HG03558 (cell line): ENCODE measurements around the gene VDAC2.

Experiments
- ATAC-seq: cut with Tn5 transposase; IDR thresholded peaks from one replicate; pipeline ENCODE4 v1.9.1; 2021; ENCODE audit warnings: moderate number of reproducible peaks; ENCODE audit not compliant: unreplicated experiment; ENCODE audit errors: extremely low read depth

Gene VDAC2

DNA sequence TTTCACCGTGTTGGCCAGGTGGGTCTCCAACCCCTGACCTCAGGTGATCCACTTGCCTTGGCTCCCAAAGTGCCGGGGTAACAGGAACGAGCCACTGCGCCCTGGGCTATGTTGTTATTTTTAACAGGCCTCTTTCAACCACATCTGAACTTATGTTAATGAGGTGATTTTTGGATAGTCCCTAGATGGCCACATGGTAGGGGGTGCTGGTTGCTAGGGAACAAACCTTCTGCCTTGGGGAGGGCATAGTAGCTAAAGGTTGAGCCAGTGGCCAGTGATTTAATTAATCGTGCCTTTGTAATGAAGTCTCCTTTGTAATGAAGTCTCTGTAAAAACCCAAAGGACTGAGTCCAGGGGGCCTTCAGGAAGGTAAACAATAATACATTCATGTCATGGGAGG is 16.1 kb downstream of the VDAC2 start:
- no peak for ATAC-seq

DNA sequence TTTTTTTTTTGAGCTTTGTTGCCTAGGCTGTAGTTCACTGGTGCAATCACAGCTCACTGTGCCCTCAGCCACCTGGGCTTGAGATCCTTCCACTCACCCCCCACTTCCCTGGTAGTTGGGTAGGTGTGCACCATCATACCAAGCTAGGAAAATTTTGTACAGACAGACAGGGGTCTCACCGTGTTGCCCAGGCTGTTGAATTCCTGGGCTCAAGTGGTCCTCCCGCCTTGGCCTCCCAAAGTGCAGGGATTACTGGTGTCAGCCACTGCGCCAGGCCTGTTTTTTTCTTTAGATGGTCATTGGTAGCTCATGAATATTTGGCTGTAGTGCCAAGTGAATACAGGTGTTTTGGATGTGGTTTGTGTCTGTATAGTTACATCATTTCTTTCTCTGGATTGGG is 17.7 kb downstream of the VDAC2 start:
- no peak for ATAC-seq

DNA sequence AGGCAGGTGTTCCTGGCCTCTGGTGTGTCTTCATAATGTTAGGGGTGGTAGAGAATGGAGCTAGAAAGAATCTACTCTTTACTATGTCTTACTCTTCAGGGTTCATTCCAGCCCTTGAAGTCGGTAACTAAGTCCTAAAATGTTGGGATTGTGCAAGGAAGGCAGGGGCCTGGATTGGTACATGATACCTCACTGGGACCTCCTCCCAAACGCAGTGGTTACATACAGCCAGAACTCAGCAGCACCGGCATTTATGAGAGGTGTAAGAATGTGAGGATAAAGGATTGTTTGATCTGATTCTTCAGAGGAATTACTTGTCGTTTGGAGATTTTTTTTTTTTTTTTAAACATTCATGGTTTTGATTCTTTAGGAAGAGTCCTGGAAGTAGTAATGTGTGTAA is 18.2 kb downstream of the VDAC2 start:
- no peak for ATAC-seq

DNA sequence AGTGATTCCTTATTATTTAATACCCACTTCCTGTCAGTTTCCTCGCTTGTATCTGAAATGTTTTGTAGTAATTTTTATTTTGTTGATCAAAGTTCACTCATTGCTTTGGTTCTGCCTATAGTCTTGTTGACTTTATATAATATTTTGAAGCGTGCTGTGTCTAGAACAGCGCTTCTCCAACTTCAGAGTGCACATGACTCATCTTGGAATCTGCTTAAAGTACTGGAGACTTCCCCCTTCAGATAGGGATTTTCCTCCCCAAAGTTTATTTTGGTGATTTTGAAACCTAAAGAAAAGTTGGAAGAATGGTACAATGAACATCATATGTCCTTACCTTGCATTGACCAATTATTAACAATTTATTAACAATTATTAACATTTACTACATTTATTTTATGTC is 19.4 kb downstream of the VDAC2 start:
- no peak for ATAC-seq

DNA sequence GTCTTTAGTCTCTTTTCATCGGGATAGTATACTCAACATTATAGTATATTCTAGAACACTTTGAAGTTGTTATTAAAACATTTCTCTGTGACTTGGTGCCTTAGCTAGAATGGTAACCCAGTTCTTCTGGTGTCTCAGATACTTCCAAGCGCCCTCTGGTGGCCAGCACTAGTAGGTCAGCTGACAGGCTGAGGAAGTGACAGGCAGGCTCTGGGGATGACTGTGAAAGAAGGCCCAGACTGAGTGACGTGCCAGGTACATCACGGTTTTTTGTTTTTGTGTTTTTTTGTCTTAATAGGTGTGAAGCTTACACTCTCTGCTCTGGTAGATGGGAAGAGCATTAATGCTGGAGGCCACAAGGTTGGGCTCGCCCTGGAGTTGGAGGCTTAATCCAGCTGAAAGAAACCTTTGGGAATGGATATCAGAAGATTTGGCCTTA is 20.0 kb downstream of the VDAC2 start:
- no peak for ATAC-seq

DNA sequence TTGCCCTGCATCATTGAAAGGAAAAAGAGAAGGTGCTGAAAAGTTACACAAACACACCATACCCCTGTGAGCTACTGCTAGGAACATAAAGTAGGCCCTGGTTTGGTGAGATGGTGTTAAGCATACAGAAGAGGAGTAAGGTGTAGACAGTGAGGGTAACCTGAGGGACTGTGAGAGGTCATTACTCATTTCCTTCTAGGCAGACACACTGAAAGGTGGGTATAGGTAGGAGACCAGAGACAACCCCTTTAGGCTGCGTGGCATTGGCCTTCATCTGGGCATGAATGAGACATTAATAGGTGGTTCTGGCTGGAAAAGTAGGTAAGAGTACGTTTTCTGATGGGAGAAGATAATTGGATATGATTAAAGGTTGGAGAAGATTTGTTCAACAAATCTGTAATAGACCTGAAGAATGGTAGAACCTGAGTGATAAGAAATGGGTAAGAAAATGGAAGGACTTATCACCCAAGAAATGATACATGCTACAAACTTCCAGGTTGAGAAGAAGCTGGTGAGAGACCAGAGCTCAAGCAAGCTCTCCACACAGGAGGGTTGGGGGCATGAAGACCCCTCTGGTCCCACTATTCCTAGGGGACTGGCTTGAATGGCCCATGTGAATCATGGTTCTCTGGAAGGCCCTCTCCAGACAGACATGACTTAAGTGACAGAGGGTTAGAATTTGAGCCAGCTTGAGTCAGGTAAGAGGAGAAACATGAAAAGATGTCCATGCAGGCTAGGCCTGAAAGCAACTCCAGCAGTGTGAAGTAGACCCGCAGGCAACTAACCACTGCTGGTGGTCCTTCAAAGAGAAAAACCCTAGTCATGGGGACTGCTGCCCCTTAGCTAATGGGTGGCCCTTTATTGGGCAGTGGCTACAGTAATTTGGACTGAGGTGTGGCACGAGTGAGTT is 21.3 kb downstream of the VDAC2 start:
- no peak for ATAC-seq

DNA sequence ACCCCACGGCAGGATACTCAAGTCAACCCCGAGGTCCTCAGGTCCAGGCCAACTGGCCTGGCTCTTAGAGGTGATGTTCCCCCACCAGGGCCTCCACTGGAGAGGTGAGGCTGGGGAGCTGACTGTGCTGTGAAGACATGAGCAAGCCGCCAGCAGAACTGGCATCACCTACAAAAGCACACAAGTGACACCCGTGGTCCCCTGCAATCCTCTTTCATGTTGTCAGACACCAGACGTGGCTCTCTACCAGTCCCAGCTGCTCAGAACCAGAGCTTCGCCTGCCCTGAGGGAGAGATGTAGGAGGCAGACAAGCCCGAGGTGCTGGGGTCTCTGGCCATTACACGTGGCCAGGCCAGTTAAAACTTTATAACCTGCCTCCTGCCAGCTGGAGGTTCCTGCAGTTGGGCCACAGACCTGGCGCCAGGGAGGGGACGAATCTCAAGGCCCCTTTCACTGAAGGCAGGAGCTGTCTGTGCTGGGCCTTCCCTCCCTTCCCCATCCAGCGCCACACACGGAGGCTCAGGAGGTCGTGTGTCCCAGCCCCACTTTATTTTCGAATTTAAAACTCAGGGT is 22.9 kb downstream of the VDAC2 start:
- no peak for ATAC-seq

DNA sequence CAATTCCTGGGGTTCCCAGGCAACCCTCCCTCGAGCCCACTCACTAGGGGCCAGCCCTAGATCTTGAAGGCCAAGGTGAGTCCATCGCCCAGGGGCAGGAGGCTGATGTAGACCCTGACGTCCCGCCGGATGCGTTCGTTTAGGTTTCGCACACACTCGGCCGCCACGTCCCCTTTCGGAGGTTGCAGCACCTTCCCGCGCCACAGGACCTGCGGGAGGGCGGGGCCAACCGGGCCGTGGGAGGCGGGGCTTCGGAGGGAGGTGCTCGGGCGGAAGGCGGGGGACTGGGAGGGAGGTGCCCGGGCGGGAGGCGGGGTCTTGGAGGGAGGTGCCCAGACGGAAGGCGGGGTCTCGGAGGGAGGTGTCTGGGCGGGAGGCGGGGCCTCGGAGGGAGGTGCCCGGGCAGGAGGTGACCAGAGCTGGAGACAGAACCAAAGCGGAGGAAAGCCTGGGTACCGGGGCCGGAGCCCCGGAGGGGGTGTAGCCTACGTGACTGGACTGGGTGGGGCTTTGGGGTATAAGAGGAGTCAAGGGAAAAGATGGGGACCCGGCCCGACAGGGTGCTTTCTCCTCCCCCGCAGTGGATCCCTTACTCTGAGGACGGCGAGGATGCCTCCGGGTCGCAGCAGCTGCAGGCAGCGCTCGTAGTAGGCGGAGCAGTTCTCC is 23.6 kb downstream of the VDAC2 start:
- ATAC-seq = no peak

DNA sequence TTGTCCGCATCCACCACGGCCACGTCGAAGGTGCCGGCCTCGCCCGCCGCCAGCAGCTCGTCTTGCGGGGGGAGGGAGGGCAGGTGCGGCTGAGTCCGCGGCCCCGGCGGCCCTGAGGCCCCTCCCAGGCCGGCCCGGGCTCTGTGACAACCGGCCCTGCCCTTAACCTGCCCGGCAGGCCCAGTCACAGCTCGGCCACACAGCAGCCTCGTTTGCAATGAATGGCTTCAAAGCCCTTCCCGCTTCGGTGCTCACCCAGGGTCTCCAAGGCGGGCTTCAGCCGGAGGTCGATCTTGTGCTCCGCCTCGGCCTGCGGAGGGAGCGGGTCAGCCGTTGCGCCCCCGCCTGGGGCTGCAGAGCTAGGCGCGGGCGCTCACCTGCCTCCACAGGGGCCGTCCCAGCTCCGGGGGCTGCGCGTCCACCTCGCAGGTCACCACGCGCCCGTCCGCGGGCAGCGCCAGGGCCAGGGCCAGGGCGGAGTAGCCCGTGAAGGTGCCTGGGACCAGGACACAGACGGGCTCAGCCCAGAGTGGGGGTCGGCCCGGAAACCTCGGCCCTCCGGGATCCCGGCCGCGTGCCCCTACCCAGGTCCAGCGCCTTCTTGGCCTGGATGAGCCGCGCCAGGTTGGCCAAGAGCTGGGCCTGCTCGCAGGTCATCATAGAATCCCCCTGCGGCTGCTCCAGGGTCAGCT is 24.2 kb downstream of the VDAC2 start:
- no peak for ATAC-seq

DNA sequence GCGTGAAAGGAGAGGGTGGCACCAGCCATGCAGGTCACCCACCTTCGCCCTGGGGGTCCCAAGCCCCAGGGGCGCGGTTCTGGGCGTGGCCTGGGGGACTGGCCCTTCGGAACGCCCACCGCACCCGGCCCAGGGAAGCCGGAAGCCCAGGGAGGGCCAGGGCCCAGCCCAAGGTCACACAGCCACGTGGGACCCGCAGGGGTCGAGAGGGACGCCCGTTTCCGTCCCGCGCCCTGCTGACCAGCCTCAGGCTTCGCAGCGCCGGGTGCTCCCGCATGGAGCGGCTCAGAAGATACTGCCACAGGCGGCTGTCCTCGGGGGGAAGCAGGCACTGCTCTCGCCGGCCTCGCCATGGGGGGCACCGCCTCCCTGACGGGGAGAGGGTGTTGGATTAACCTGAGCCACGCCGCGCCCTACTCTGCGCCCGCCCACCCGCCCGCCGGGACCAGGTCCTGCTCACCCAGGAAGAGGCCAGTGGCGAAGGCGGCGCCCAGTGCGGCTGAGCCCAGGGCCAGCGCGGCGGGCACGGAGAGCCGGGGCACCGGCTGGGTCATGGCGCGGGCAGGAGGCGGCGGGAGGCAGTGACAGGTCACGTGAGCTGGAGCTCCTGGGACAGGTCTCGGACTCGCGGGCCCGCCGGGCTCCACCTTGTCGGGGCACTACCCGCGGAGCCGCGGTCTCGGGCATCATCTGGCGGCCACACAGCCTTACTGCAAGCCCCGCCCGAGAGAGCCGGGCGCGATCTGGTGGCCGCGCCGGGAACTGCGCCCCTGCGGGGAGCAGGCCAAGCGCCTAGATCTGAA is 25.0 kb downstream of the VDAC2 start, which contains the start of gene COMTD1:
Gene COMTD1, minus strand, starts transcription at position 583 of the 803 bp plus-strand sequence. Its CDS starts 29 bp downstream, at position 554.
- peak; percentile 56 for ATAC-seq

DNA sequence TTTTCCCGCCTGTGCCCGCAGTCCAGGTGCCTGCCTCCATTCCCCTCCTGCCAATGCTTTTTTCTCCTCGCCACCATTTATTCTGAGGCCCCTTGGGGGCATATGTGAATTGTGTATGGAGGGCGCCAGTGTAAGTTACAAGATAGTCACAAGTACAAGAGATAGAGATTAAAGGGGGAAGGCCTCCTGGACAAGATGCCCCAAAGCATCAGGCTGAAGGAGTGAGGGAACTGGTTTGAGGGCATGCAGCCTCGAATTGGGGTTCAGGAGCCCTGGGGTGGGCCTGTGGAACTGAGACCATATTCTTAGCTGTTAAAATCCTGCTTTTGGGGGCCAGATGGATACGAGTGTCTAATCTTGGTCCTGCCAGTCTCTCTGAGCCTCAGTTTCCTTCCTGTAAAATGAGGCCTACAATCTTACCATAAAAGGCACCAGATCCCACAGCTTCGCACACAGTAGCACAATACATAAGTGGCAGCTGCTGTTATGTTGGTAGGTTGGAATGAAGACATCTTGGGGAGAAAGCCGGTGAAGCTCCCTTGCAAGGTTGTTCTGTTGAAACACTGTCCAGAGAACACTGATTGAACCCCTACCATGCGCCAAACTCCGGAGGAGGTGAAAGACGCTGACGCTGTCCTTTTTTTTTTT is 25.7 kb downstream of the VDAC2 start:
- no peak for ATAC-seq

DNA sequence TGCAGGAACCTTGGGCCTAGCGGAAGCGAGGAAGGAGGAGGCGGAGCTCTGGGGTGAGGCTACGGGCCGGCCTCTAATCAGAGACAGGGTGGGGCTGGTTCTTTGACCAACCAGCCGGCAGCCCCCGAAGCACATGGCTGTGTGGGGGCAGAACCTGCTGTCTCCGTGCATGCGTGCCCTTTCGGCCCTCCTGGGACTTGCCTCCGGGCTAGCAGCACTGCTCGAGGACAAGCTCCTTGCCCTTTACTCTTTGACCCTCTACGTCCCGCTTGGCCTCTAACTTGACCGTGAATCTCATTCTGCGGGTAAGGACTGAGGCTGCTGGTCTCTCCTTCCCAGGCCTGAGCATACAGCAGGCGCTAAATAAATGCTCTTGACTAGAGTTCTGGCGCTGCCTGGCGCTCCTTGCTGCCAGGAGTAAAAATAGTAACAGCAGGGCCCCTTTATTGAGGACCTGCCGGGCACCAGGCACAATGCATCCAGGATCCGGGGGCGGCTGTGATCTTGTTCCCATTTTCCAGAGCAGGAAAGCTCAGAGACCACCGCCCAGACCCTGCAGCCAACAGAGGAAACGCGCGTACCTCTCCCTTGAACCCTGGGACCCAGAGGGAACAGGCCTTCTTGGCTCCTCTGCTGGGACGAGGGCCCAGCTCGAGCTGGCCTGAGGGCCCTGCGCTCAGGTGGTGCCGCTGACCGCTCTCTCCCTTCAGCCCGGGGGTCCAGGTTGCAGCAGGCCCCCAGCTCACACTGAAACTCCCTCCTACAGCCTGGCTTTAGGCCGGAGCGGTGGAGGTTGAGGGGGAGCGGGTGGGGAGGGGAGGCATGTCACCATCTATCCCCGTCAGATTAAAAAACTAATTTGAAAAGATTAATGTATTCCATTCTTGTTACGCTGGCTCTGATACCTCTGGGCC is 27.8 kb downstream of the VDAC2 start:
- ATAC-seq = no peak

DNA sequence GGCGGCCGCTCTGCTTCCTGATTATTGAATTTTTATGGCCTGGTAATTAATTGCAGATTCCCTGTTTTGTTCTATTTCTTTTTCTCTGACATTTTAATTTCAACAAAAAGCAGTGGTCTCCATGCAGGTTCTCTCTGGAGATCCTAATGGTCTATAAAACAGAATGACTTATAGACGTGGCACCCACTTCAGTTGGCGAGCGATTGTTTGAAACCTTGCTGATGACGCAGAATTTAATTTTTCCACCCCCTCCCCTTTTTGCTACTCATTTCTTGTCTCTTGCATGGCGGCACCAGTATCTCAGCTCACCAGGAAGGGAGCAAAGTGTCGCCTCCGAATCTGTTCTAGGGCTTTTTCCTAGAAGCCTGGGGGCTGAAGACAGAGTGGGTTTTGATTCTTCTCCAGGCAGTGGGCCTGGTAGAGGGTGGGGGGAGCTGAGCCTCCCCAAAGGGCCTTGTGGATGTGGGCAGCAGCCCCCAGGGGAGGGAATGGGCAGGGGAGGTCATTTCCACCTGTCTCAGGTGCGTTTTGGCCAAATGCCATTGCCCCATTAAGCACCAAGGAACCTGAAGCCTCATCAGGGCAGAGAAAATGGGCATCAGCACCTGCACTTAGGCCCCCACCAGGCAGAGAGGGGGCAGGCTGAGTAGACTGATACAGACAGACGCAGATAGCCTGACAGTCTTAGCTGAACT is 28.6 kb downstream of the VDAC2 start:
- ATAC-seq = no peak

DNA sequence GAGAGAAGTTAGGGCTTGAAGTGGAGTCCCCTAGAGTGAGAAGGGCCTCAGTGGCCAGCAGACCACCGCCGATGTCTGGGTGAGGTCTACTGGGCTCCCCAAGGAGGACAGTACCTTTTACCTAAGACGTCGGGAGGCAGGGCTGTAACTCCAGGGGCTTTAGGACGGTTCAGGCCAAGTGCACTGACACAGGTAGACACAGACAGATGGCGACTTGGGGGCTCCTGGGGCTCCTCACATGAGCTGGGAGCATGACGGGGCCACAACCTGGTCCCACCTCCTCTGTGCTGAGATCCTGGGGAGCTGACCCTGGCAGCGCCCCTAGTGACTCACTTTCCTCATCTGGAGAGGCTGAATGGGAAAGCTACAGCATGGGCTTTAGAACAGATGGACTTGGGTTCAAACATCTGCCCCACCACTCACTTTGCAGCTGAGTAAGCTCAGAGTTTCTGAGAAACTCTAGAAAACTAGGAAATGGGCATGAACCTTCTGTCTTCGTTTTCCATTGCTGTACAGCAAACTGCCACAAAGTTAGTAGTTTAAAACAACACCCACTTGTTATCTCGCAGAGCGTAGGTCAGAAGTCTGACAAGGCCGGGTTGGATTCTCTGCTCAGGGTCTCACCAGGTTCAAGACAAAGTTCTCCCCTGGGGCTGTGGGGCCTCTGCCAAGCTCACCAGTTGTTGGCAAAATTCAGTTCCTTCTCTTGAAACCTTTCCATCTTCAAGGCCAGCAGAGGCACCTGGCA is 29.9 kb downstream of the VDAC2 start:
- ATAC-seq = no peak

DNA sequence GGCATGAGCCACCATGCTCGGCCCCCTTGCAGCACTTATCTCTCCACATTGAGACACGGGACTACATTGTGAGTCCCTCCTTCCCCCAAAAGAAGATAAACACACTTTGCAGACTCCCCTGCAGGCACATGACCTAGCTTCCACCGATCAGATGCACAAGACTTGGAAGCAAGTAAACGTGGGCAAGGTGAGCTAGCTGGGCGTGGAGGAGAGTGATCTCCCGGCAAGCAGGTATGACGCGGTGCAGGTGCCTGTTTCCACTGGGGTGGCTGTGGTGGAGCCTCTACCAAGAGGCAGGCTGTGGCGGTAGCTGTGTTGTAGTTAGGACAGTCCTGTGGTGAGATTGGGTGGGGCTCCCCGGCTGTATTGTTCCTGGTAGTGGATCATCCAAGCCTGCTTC is 32.8 kb downstream of the VDAC2 start:
- ATAC-seq = no peak

DNA sequence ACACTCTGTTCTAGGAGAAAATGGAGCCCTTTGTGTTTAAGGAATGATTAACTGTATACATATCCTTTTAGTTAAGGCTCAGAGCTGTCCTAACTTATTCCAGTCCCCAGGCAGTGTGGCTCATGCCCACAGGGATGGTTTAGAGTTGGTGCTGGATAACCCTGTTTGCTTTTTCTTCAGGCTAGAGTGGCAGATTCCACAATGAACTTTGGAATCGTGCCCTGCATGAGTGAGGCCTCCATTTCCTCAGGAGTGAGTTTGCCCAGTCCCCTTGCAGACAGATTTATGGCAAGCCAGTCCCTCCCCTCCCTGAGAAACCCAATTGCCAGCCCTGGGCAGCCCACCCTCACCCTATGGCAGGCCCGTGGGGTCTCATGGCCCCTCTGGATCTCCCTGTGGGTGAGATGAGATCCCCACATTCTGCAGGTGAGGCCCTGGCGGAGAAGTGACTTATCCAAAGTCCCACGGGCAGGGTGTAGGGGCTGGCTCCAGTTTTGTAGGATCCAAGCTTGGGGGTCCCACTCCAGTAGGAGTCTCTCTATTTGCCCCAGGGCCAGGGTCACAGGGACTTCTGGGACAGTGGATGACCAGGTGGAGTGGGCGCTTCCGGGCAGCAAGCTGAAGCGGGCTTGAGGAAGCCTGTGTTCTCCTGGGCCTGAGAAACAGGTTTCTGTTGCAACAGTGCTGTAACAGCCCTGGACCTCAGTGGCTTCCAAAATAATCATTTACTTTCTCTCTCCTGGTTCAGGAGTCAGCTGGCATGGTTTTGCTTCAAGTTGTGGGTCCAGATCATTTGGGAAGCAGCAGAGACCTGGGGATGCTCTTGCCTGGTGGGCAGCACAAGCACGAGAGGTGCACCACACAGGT is 34.1 kb downstream of the VDAC2 start:
- ATAC-seq = no peak
